Right forelimb (tissue), 1 donor: ENCODE measurements around the gene CLEC2B.
"Not testable (repeated sequence)": the region's sequence is repeated elsewhere in the genome, so short reads cannot be mapped to it uniquely, and the experiment has no call there.

ENCODE experiments used
- DNase-seq: peaks from one replicate; pipeline ENCODE4 v3.0.0-alpha.2; 2018

Gene CLEC2B

GRCh38 chr12:9869307-9870161 lies at the start of gene CLEC2B:
Gene CLEC2B (minus strand): TSS chr12:9869354.
- DNase-seq = no peak

GRCh38 chr12:9911708-9912107 lies 42.6 kb upstream of the CLEC2B start:
- DNase-seq = no peak

GRCh38 chr12:9910716-9911421 lies 41.7 kb upstream of the CLEC2B start:
- DNase-seq = no peak

GRCh38 chr12:9909724-9910123 lies 40.6 kb upstream of the CLEC2B start:
- no peak for DNase-seq

- no peak for DNase-seq
Observed at GRCh38 chr12:9908350-9908749, 39.2 kb upstream of the CLEC2B start.

- DNase-seq = no peak
Observed at GRCh38 chr12:9907769-9908168, 38.6 kb upstream of the CLEC2B start.

GRCh38 chr12:9906873-9907272 lies 37.7 kb upstream of the CLEC2B start:
- no peak for DNase-seq

GRCh38 chr12:9902539-9903228 lies 33.5 kb upstream of the CLEC2B start:
- DNase-seq = no peak

- no peak for DNase-seq
Observed at GRCh38 chr12:9900930-9901329, 31.8 kb upstream of the CLEC2B start.

GRCh38 chr12:9899209-9899608 lies 30.1 kb upstream of the CLEC2B start:
- no peak for DNase-seq

- no peak for DNase-seq
Observed at GRCh38 chr12:9897535-9897934, 28.4 kb upstream of the CLEC2B start.

- no peak for DNase-seq
Observed at GRCh38 chr12:9895215-9895971, 26.2 kb upstream of the CLEC2B start.

GRCh38 chr12:9888665-9889273 lies 19.6 kb upstream of the CLEC2B start:
- DNase-seq = no peak

- no peak for DNase-seq
Observed at GRCh38 chr12:9883175-9883574, 14.0 kb upstream of the CLEC2B start.

GRCh38 chr12:9881988-9882387 lies 12.8 kb upstream of the CLEC2B start:
- DNase-seq = no peak

- DNase-seq = no peak
Observed at GRCh38 chr12:9881246-9881645, 12.1 kb upstream of the CLEC2B start, which contains the start of gene KLRF2. Gene KLRF2 (plus strand): TSS chr12:9881489. CDS start chr12:9881596, 107 bp downstream.

GRCh38 chr12:9880532-9881078 lies 11.5 kb upstream of the CLEC2B start:
- DNase-seq = no peak

- not testable (repeated sequence) for DNase-seq
Observed at GRCh38 chr12:9876120-9876519, 7.0 kb upstream of the CLEC2B start.

GRCh38 chr12:9872742-9873141 lies 3.6 kb upstream of the CLEC2B start:
- no peak for DNase-seq

- no peak for DNase-seq
Observed at GRCh38 chr12:9872162-9872561, 3.0 kb upstream of the CLEC2B start.

- no peak for DNase-seq
Observed at GRCh38 chr12:9870286-9870866, 1.2 kb upstream of the CLEC2B start.

- no peak for DNase-seq
Observed at GRCh38 chr12:9868951-9869306, 225 bp downstream of the CLEC2B start.
